ENCODE data around the gene RNFT2.
"Not testable (repeated sequence)": the region's sequence is repeated elsewhere in the genome, so short reads cannot be mapped to it uniquely, and the experiment has no call there.

Gene RNFT2

GRCh38 chr12:116745554-116745953 is 7.4 kb downstream of the RNFT2 start:
- no peak for DNase-seq

- DNase-seq, result no peak
Measured at GRCh38 chr12:116749884-116750283, 11.8 kb downstream of the RNFT2 start.

- DNase-seq, result no peak
Measured at GRCh38 chr12:116750298-116750697, 12.2 kb downstream of the RNFT2 start.

- not testable (repeated sequence) for DNase-seq
Measured at GRCh38 chr12:116754097-116754496, 16.0 kb downstream of the RNFT2 start.

GRCh38 chr12:116754783-116755182 is 16.7 kb downstream of the RNFT2 start:
- not testable (repeated sequence) for DNase-seq

- no peak for DNase-seq
Measured at GRCh38 chr12:116759783-116760621, 21.9 kb downstream of the RNFT2 start.

- DNase-seq, result no peak
Measured at GRCh38 chr12:116760622-116761020, 22.5 kb downstream of the RNFT2 start.

- DNase-seq, result no peak
Measured at GRCh38 chr12:116761499-116761898, 23.4 kb downstream of the RNFT2 start.

GRCh38 chr12:116765271-116765670 is 27.2 kb downstream of the RNFT2 start:
- DNase-seq, result no peak

GRCh38 chr12:116766285-116766684 is 28.2 kb downstream of the RNFT2 start:
- DNase-seq, result no peak

GRCh38 chr12:116766746-116767145 is 28.6 kb downstream of the RNFT2 start:
- no peak for DNase-seq

- no peak for DNase-seq
Measured at GRCh38 chr12:116771651-116772050, 33.5 kb downstream of the RNFT2 start.

- no peak for DNase-seq
Measured at GRCh38 chr12:116773276-116773731, 35.2 kb downstream of the RNFT2 start.

- no peak for DNase-seq
Measured at GRCh38 chr12:116774020-116774419, 35.9 kb downstream of the RNFT2 start.

GRCh38 chr12:116777245-116777644 is 39.1 kb downstream of the RNFT2 start:
- no peak for DNase-seq

GRCh38 chr12:116779597-116779996 is 41.5 kb downstream of the RNFT2 start:
- no peak for DNase-seq

- DNase-seq, result no peak
Measured at GRCh38 chr12:116780942-116781341, 42.8 kb downstream of the RNFT2 start.

GRCh38 chr12:116783525-116784237 is 45.6 kb downstream of the RNFT2 start:
- no peak for DNase-seq

GRCh38 chr12:116784238-116784612 is 46.1 kb downstream of the RNFT2 start:
- no peak for DNase-seq

- DNase-seq, result not testable (repeated sequence)
Measured at GRCh38 chr12:116789562-116789961, 51.4 kb downstream of the RNFT2 start.

GRCh38 chr12:116790066-116790465 is 52.0 kb downstream of the RNFT2 start:
- DNase-seq, result no peak

- no peak for DNase-seq
Measured at GRCh38 chr12:116792403-116792802, 54.3 kb downstream of the RNFT2 start.

GRCh38 chr12:116794725-116795124 is 56.6 kb downstream of the RNFT2 start:
- no peak for DNase-seq

GRCh38 chr12:116797885-116798284 is 59.8 kb downstream of the RNFT2 start:
- no peak for DNase-seq
